ENCODE results near the gene MAGI2. TPM values are rescaled to one million over a fixed set of nuclear protein-coding genes. Genes with fewer than 3 reads are reported as not detected.

The MAGI2 gene
- total RNA-seq, 2 experiments from 2014 or later: 0.03 to 0.17 TPM

- Histone ChIP-seq H3K27ac (ENCODE audit: low read depth, low read length, poor library complexity, severe bottlenecking) (no peak overlapping the region), H3K4me2 (ENCODE audit: low read length) (no peak overlapping the region), H3K36me3 (ENCODE audit: insufficient read depth, low read length) (no peaks in the 10 kb centered on the region), H4K20me1 (ENCODE audit: insufficient read depth, low read length) (no peaks in the 10 kb centered on the region), H3K9me3 (ENCODE audit: low read length) (no peaks in the 10 kb centered on the region), H3K79me2 (ENCODE audit: insufficient read depth, low read depth, low read length) (no peaks in the 10 kb centered on the region), H3K9me2 (ENCODE audit: insufficient read depth, low read length) (no peaks in the 10 kb centered on the region), H3K4me1 (ENCODE audit: insufficient read depth, low read length, poor library complexity, severe bottlenecking) (no peaks in the 10 kb centered on the region), H2AFZ (ENCODE audit: low read length) (no peak overlapping the region), H3K4me3 (ENCODE audit: low read depth, low read length, poor library complexity, severe bottlenecking) (no peak overlapping the region)
- ChIA-PET POLR2A (no interaction called here), CTCF (ENCODE audit: unreplicated experiment) (no interaction called here)
- intact Hi-C loops (cut with micrococcal nuclease; ENCODE audit: unreplicated experiment): no loop called here
- BruUV-seq (replicated peaks): no TSS peak
- DNase-seq (ENCODE audit: low spot score): no peak
- TF ChIP-seq CTCF (conservative IDR thresholded peaks at IDR 0.05; ENCODE audit: low read length) (no peak), EZH2phosphoT487 (IDR thresholded peaks at IDR 0.05; ENCODE audit: borderline replicate concordance, low read depth, low read length) (no peak)
Observed at GRCh38 chr7:79317728-79318127, 135.7 kb downstream of the MAGI2 start.

- TF ChIP-seq EZH2phosphoT487 (IDR thresholded peaks at IDR 0.05; ENCODE audit: borderline replicate concordance, low read depth, low read length): no peak
- TF ChIP-seq CTCF (conservative IDR thresholded peaks at IDR 0.05; ENCODE audit: low read length): no peak
- no peaks in the 10 kb centered on the region for H3K36me3 ChIP-seq (ENCODE audit: insufficient read depth, low read length)
- H4K20me1 ChIP-seq (ENCODE audit: insufficient read depth, low read length): no peaks in the 10 kb centered on the region
- no peaks in the 10 kb centered on the region for H3K4me1 ChIP-seq (ENCODE audit: insufficient read depth, low read length, poor library complexity, severe bottlenecking)
- DNase-seq (ENCODE audit: low spot score): no peak
- ChIA-PET POLR2A (interaction anchor here (0.5 kb wide), 1 partner anchor 152 kb away, joined by 3 read pairs; no protein-coding TSS in a partner anchor), CTCF (ENCODE audit: unreplicated experiment) (no interaction called here)
- intact Hi-C loops (cut with micrococcal nuclease; ENCODE audit: unreplicated experiment): no loop called here
- no peak overlapping the region for H3K4me2 ChIP-seq (ENCODE audit: low read length)
- H3K79me2 ChIP-seq (ENCODE audit: insufficient read depth, low read depth, low read length): no peaks in the 10 kb centered on the region
- no TSS peak for BruUV-seq (replicated peaks)
- no peak overlapping the region for H3K4me3 ChIP-seq (ENCODE audit: low read depth, low read length, poor library complexity, severe bottlenecking)
- H2AFZ ChIP-seq (ENCODE audit: low read length): no peak overlapping the region
- no peak overlapping the region for H3K27ac ChIP-seq (ENCODE audit: low read depth, low read length, poor library complexity, severe bottlenecking)
- H3K9me2 ChIP-seq (ENCODE audit: insufficient read depth, low read length): no peaks in the 10 kb centered on the region
- no peaks in the 10 kb centered on the region for H3K9me3 ChIP-seq (ENCODE audit: low read length)
Observed at GRCh38 chr7:79312022-79312421, 141.4 kb downstream of the MAGI2 start.

GRCh38 chr7:79308192-79308591 lies 145.3 kb downstream of the MAGI2 start:
- Histone ChIP-seq H3K4me3 (ENCODE audit: low read depth, low read length, poor library complexity, severe bottlenecking) (no peak overlapping the region), H3K79me2 (ENCODE audit: insufficient read depth, low read depth, low read length) (no peaks in the 10 kb centered on the region), H3K9me2 (ENCODE audit: insufficient read depth, low read length) (no peaks in the 10 kb centered on the region), H3K4me1 (ENCODE audit: insufficient read depth, low read length, poor library complexity, severe bottlenecking) (no peaks in the 10 kb centered on the region), H3K9me3 (ENCODE audit: low read length) (no peaks in the 10 kb centered on the region), H2AFZ (ENCODE audit: low read length) (no peak overlapping the region), H3K4me2 (ENCODE audit: low read length) (no peak overlapping the region), H3K27ac (ENCODE audit: low read depth, low read length, poor library complexity, severe bottlenecking) (no peak overlapping the region), H4K20me1 (ENCODE audit: insufficient read depth, low read length) (no peaks in the 10 kb centered on the region), H3K36me3 (ENCODE audit: insufficient read depth, low read length) (no peaks in the 10 kb centered on the region)
- ChIA-PET POLR2A (no interaction called here), CTCF (ENCODE audit: unreplicated experiment) (no interaction called here)
- intact Hi-C loops (cut with micrococcal nuclease; ENCODE audit: unreplicated experiment): no loop called here
- TF ChIP-seq CTCF (conservative IDR thresholded peaks at IDR 0.05; ENCODE audit: low read length) (no peak), EZH2phosphoT487 (IDR thresholded peaks at IDR 0.05; ENCODE audit: borderline replicate concordance, low read depth, low read length) (no peak)
- BruUV-seq (replicated peaks): no TSS peak
- no peak for DNase-seq (ENCODE audit: low spot score)
